ENCODE measurements around the gene MGLL.

DNA sequence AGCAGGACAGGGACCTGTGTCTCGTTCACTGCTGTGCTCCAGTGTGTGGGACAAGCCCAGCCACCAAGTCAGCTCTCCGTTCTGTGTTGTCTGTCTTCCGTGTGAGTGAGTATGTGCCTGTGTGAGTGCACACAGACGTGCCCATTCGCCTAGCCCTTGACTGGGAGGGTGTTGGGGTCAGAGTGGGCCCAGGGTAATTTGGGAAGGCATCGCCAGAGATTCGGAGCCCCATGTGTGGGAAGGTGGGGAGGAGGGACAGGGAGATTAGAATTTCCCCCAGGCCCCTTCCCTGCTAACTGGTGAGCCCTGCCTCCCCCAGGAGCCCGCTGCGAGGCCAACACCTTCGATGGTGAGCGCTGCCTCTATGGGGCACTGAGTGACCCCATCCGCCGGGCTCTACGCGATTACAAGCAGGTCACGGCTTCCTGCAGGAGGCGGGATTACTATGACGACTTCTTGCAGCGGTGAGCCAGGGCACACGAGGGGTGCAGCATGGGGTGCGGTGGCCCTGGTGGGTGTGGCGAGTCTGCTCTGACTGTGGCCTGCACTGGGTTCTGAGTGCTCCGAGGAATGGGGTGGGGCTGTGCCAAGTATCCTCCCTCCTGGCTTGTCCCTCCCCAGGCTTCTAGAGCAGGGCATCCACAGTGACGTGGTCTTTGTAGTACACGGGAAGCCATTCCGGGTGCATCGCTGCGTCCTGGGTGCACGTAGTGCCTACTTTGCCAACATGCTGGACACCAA, 146.5 kb downstream of the MGLL start:
- TF ChIP-seq, protein P1, sequence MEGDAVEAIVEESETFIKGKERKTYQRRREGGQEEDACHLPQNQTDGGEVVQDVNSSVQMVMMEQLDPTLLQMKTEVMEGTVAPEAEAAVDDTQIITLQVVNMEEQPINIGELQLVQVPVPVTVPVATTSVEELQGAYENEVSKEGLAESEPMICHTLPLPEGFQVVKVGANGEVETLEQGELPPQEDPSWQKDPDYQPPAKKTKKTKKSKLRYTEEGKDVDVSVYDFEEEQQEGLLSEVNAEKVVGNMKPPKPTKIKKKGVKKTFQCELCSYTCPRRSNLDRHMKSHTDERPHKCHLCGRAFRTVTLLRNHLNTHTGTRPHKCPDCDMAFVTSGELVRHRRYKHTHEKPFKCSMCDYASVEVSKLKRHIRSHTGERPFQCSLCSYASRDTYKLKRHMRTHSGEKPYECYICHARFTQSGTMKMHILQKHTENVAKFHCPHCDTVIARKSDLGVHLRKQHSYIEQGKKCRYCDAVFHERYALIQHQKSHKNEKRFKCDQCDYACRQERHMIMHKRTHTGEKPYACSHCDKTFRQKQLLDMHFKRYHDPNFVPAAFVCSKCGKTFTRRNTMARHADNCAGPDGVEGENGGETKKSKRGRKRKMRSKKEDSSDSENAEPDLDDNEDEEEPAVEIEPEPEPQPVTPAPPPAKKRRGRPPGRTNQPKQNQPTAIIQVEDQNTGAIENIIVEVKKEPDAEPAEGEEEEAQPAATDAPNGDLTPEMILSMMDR (IDR thresholded peaks at IDR 0.05; ENCODE audit: insufficient read depth, low read depth, low read length), result no peak
- no peak for TF ChIP-seq EZH2 (IDR thresholded peaks at IDR 0.05; ENCODE audit: insufficient read depth, low read length)
